ENCODE results near the gene RUNDC3A.
"Not testable (repeated sequence)": the region's sequence is repeated elsewhere in the genome, so short reads cannot be mapped to it uniquely, and the experiment has no call there.

RUNDC3A gene

DNA sequence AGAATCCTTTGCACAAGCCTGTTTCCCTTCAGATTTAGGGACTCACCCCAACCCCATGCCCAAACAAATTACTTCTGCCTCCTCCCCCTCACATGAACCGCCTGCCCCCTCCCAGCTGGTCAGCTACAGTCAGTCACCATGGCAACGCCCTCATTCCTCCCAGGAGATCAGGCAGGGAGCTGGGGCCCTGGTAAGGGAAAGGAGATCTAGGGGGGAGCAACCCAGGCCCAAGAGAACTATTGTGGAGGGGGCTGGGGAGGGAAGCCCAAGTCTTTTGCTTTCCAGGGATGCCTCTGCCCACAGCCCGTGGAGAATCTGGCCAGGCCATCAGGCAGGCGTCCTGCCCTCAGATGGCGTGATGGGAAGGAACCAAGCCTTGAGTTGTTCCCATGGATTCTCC, 52.4 kb downstream of the RUNDC3A start:
- TF ChIP-seq, protein P1, sequence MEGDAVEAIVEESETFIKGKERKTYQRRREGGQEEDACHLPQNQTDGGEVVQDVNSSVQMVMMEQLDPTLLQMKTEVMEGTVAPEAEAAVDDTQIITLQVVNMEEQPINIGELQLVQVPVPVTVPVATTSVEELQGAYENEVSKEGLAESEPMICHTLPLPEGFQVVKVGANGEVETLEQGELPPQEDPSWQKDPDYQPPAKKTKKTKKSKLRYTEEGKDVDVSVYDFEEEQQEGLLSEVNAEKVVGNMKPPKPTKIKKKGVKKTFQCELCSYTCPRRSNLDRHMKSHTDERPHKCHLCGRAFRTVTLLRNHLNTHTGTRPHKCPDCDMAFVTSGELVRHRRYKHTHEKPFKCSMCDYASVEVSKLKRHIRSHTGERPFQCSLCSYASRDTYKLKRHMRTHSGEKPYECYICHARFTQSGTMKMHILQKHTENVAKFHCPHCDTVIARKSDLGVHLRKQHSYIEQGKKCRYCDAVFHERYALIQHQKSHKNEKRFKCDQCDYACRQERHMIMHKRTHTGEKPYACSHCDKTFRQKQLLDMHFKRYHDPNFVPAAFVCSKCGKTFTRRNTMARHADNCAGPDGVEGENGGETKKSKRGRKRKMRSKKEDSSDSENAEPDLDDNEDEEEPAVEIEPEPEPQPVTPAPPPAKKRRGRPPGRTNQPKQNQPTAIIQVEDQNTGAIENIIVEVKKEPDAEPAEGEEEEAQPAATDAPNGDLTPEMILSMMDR (IDR thresholded peaks at IDR 0.05; ENCODE audit: low read depth, low read length, missing control alignments), result no peak
- no peak for DNase-seq (ENCODE audit: low read depth)
- in situ Hi-C loops (cut with HindIII; ENCODE audit: low sequenced_read_pairs), result loop anchor here (25.0 kb wide), 1 partner anchor 276 kb away; no protein-coding TSS in a partner anchor
- no peak overlapping the region for H3K4me3 ChIP-seq (ENCODE audit: low read depth, low read length)

DNA sequence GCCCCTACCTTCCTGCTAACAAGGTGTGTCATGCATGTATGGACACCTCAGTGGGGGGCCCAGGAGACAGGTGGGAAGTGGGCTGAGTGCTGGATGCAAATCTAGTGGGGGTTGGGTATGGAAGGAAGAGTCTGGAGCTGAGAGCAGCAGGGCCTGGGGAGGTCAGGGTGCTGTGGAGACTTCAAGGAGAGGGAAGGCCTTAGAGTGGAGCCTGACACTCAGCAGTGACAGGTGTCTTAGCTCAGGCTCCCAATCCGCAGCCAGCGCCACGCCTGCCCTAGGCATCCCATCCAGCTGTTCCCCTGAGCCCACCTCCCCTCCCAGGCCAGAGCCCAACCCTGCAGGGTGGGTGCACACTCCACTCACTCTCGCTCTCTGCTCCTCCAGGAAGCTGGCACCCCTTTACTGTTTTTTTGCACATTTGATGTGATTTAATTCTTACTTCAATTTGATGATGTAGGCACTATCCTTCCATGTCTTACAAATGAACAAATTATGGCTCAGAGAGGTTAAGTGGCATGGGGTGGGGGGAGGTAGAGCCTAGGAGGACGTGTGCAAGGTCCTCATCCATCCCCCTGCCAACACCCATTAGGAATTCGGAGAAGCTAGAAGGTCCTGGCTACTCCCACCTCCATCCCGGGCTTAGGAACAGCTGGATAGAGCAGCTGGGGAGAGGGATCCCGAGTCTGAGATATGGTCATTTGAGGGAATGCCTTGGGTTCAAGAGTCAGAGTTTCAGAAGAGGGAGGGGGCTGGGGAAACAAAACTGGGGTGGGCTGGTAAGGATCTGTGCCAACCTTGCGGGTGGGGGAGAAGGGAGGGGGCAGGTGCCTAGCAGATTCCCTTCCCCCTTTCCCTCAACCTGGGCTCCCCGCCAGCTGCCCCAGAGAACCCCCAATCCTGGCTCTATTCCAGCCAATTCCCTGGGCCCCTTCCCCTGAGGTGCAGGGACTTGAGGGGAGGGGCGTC, 53.2 kb downstream of the RUNDC3A start:
- no peak for DNase-seq (ENCODE audit: low read depth)
- H3K4me3 ChIP-seq (ENCODE audit: low read depth, low read length), result peak overlapping the region; percentile 80
- in situ Hi-C loops (cut with HindIII; ENCODE audit: low sequenced_read_pairs), result loop anchor here (25.0 kb wide), 1 partner anchor 276 kb away; no protein-coding TSS in a partner anchor
- TF ChIP-seq, protein P1 (IDR thresholded peaks at IDR 0.05; ENCODE audit: low read depth, low read length, missing control alignments), result no peak

DNA sequence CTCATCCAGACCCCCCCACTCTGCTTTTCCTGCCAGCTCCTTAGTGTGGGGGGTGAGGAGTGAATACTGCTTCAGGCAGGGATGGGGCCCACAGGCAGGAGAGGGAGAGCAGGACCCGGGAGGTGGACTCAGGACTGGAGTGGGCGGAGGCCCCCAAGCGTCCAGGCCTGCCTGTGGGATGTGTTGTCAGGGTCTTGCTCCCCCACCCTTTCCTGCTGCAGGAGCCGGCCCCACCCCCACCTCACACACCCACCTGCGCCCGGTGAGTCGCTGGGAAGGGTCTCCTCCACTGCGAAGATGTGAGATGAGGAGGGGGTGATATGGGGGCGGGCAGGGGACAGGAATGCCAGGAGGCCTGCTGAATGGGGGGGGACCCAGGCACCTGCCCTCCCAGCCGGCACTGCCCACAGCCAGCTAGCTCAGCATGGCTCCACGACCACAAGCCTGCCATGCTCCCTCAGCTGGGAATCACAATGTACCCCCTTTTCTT, 54.1 kb downstream of the RUNDC3A start:
- no peak for DNase-seq (ENCODE audit: low read depth)
- TF ChIP-seq, protein P1 (IDR thresholded peaks at IDR 0.05; ENCODE audit: low read depth, low read length, missing control alignments), result no peak
- peak overlapping the region; percentile 80 for H3K4me3 ChIP-seq (ENCODE audit: low read depth, low read length)
- in situ Hi-C loops (cut with HindIII; ENCODE audit: low sequenced_read_pairs), result loop anchor here (25.0 kb wide), 1 partner anchor 275 kb away; no protein-coding TSS in a partner anchor

DNA sequence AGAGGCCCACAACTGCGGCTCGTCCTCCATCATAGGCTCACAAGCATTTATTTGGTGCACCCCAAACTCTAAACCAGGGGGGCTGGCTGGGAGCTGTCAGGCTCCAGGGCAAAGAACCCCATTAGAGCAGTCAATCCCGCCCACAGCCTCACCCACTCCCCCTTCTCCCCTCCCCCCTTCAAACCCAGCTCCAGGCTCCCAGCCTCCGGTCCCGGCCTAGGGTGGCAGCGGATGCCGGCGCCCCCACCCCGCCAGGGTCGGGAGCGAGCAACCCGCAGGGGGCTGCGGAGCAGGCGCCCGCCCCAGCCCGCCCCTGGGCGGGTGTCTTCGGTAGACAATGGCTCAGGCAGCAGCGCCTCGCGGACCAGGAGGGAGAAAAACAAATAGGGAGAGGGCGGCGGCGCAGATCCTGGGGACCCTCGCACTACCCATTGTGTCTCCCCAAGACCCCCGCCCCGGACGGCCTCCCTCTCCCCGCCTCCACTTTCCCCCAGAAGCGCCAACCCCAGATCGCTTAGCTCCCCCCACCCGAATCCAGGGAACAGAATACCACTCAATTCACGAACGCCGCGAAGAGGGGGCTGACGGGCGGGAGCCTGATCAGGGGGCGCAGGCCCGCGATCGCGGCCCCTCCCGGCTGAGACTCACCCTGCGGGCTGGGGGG, 54.7 kb downstream of the RUNDC3A start:
- no peak for DNase-seq (ENCODE audit: low read depth)
- peak overlapping the region; percentile 80 for H3K4me3 ChIP-seq (ENCODE audit: low read depth, low read length)
- in situ Hi-C loops (cut with HindIII; ENCODE audit: low sequenced_read_pairs), result loop anchor here (25.0 kb wide), 1 partner anchor 274 kb away; no protein-coding TSS in a partner anchor
- TF ChIP-seq, protein P1 (IDR thresholded peaks at IDR 0.05; ENCODE audit: low read depth, low read length, missing control alignments), result no peak

DNA sequence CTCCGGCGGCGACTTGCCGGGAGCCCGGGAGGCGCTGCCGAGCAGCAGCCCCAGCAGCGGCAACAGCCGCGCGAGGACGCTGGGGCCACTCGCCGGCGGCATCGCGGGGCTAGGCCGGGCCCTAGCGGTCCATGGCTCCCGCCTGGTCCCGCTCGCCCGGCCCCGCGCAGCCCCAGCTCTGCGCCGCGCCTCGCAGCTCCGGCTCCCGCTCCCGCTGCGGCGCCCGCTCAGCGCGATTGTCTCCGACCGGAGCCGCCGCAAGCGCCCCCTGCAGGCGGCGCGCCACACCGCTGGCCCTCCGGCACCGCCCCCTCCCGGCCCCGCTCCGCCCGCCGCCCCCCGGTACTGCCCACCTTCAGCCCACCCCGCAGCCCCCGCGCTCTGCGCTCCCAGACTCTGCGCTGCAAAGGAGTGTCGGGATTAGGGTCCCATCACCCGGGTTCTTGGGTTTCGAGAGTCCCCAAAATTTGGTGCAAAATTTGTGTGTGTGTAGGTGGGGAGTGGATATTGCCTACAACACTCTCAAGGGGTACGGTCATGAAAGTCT, 55.3 kb downstream of the RUNDC3A start, which contains the start of gene FAM171A2:
Gene FAM171A2, minus strand, starts transcription at position 241 of the 547 bp plus-strand sequence. Its CDS starts 139 bp downstream, at position 102.
- peak within 1 kb of the TSS; percentile 80 for H3K4me3 ChIP-seq (ENCODE audit: low read depth, low read length)
- in situ Hi-C loops (cut with HindIII; ENCODE audit: low sequenced_read_pairs), result loop anchor here (25.0 kb wide), 1 partner anchor 274 kb away; no protein-coding TSS in a partner anchor
- TF ChIP-seq, protein P1 (IDR thresholded peaks at IDR 0.05; ENCODE audit: low read depth, low read length, missing control alignments), result no peak
- peak; percentile 22 for DNase-seq (ENCODE audit: low read depth)

DNA sequence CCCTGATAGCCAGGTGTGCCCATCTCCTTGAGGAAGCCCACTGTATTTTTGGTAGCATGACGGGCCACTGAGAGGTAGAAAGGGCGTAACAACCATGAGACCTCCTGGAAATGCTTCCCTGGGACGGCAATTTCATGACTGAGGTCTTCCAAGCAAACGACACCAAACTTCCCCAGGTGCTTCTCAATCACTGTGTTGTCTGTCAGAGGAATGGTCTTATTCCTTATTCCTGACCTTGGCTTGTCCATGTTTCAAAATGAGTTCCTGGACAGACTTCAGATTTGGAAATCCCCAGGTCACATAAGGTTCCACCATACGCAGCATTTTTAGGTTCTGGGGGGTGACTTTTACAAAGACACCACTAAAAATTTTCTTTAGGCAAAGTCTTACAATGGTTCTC, 56.6 kb downstream of the RUNDC3A start:
- in situ Hi-C loops (cut with HindIII; ENCODE audit: low sequenced_read_pairs), result loop anchor here (25.0 kb wide), 1 partner anchor 272 kb away; no protein-coding TSS in a partner anchor
- DNase-seq (ENCODE audit: low read depth); H3K4me3 ChIP-seq (ENCODE audit: low read depth, low read length): not testable (repeated sequence)

Data from astrocyte of the cerebellum (primary cell).